ENCODE measurements around the gene DGKZ.

- TF ChIP-seq CTCF (IDR thresholded peaks at IDR 0.05) (no peak), EP300 (IDR thresholded peaks at IDR 0.05) (no peak), POLR2A (IDR thresholded peaks at IDR 0.05) (no peak)
These were observed 24.5 kb upstream of the DGKZ start for GRCh38 chr11:46322759-46323158.
